ENCODE results near the gene AKAP8L.

AKAP8L gene

DNA sequence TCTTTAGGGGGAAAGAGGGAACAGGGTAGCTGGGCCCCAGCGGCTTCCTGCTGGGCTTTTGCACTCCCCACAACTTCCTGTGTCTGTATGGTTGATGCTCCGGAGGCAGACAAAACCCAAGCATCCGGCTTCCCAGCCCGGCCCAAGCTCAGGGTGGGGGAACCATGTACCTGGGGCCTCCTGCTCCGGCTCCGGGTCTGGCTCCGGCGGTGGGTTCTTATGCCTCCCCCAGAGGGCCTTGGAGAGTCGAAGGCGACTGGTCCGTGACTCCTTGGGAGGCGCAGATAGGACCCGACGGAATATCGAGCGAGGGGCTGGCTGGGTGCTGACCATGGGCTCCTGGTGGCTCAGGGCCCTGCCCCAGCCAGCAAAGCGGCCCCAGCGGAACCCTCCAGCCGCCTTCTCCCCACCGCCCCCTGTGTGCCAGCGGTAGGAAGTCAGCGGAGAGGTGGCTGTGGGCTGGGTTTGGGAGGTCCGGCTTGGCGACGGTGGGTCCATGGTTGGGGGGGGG is 45.1 kb upstream of the AKAP8L start:
- Histone ChIP-seq H4K5ac (ENCODE audit: low read length) (no peak overlapping the region), H2BK5ac (ENCODE audit: low read length) (no peak overlapping the region), H3K9ac (ENCODE audit: low read length) (no peak overlapping the region), H3K23ac (ENCODE audit: low read length) (no peak overlapping the region), H2AK5ac (ENCODE audit: low read length) (no peak overlapping the region), H3K4me1 (ENCODE audit: control insufficient read depth, low read depth, low read length) (no peaks in the 10 kb centered on the region), H3K4me3 (ENCODE audit: low read length) (no peak overlapping the region), H3K4me2 (ENCODE audit: low read length) (no peak overlapping the region), H3K27ac (ENCODE audit: low read depth, low read length) (no peak overlapping the region), H3K79me2 (ENCODE audit: control insufficient read depth, insufficient read depth, low read length) (no peaks in the 10 kb centered on the region), H3K56ac (ENCODE audit: low read length) (no peak overlapping the region), H2BK120ac (ENCODE audit: low read depth, low read length) (no peak overlapping the region), H3K36me3 (ENCODE audit: control insufficient read depth, insufficient read depth, low read length) (no peaks in the 10 kb centered on the region), H4K8ac (ENCODE audit: low read depth, low read length) (no peak overlapping the region), H3K18ac (ENCODE audit: low read length) (no peak overlapping the region), H3K4ac (ENCODE audit: low read depth, low read length) (no peak overlapping the region), H2BK15ac (replicated peaks; ENCODE audit: low read depth) (no peak overlapping the region), H3K27me3 (ENCODE audit: insufficient read depth, low read length, poor library complexity) (peaks cover 3% of the 10 kb centered on the region), H3K79me1 (ENCODE audit: low read length) (no peaks in the 10 kb centered on the region)
- WGBS (ENCODE audit: extremely low coverage, insufficient coverage, low lambda C conversion rate): no CpG with 5 or more reads among the region's 25 CpGs
- no peak for DNase-seq

DNA sequence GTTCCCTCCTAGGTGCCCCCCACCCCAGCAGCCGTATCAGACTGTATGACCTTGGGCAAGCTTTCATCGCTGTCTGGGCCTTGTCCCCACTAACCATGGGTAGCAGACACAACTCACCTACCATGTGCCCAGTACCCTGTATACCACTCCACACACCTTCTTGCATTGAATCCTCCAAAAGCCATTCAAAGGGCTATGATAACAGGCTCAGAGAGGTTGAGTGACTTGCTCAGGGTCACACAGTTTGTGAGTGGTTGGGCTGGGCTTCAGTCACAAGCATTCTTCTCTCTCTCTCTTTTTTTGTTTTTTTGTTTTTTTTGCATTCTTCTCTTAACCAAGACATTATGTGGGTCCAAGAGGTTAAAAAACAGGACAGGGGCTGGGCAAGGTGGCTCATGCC is 42.9 kb upstream of the AKAP8L start:
- H3K27me3 ChIP-seq (ENCODE audit: insufficient read depth, low read length, poor library complexity): peaks cover 17% of the 10 kb centered on the region
- H2BK15ac ChIP-seq (replicated peaks; ENCODE audit: low read depth): no peak overlapping the region
- H2AK5ac ChIP-seq (ENCODE audit: low read length): no peak overlapping the region
- H2BK5ac ChIP-seq (ENCODE audit: low read length): no peak overlapping the region
- no peak overlapping the region for H3K23ac ChIP-seq (ENCODE audit: low read length)
- H3K27ac ChIP-seq (ENCODE audit: low read depth, low read length): no peak overlapping the region
- WGBS (ENCODE audit: extremely low coverage, insufficient coverage, low lambda C conversion rate): no CpG with 5 or more reads among the region's 2 CpGs
- H3K79me1 ChIP-seq (ENCODE audit: low read length): no peaks in the 10 kb centered on the region
- no peak overlapping the region for H3K56ac ChIP-seq (ENCODE audit: low read length)
- no peaks in the 10 kb centered on the region for H3K79me2 ChIP-seq (ENCODE audit: control insufficient read depth, insufficient read depth, low read length)
- no peak overlapping the region for H3K4me2 ChIP-seq (ENCODE audit: low read length)
- H3K4me3 ChIP-seq (ENCODE audit: low read length): no peak overlapping the region
- H3K4me1 ChIP-seq (ENCODE audit: control insufficient read depth, low read depth, low read length): no peaks in the 10 kb centered on the region
- H3K4ac ChIP-seq (ENCODE audit: low read depth, low read length): no peak overlapping the region
- no peaks in the 10 kb centered on the region for H3K36me3 ChIP-seq (ENCODE audit: control insufficient read depth, insufficient read depth, low read length)
- H4K5ac ChIP-seq (ENCODE audit: low read length): no peak overlapping the region
- DNase-seq: no peak
- no peak overlapping the region for H3K9ac ChIP-seq (ENCODE audit: low read length)
- no peak overlapping the region for H4K8ac ChIP-seq (ENCODE audit: low read depth, low read length)
- no peak overlapping the region for H3K18ac ChIP-seq (ENCODE audit: low read length)
- H2BK120ac ChIP-seq (ENCODE audit: low read depth, low read length): no peak overlapping the region

- Histone ChIP-seq H2BK5ac (ENCODE audit: low read length) (no peak overlapping the region), H2BK15ac (replicated peaks; ENCODE audit: low read depth) (no peak overlapping the region), H3K36me3 (ENCODE audit: control insufficient read depth, insufficient read depth, low read length) (no peaks in the 10 kb centered on the region), H4K8ac (ENCODE audit: low read depth, low read length) (no peak overlapping the region), H4K5ac (ENCODE audit: low read length) (no peak overlapping the region), H3K4me1 (ENCODE audit: control insufficient read depth, low read depth, low read length) (no peaks in the 10 kb centered on the region), H3K23ac (ENCODE audit: low read length) (no peak overlapping the region), H3K56ac (ENCODE audit: low read length) (no peak overlapping the region), H3K79me2 (ENCODE audit: control insufficient read depth, insufficient read depth, low read length) (no peaks in the 10 kb centered on the region), H2BK120ac (ENCODE audit: low read depth, low read length) (no peak overlapping the region), H3K4me2 (ENCODE audit: low read length) (no peak overlapping the region), H3K4ac (ENCODE audit: low read depth, low read length) (no peak overlapping the region), H3K27ac (ENCODE audit: low read depth, low read length) (no peak overlapping the region), H2AK5ac (ENCODE audit: low read length) (no peak overlapping the region), H3K27me3 (ENCODE audit: insufficient read depth, low read length, poor library complexity) (peaks cover 28% of the 10 kb centered on the region), H3K18ac (ENCODE audit: low read length) (no peak overlapping the region), H3K79me1 (ENCODE audit: low read length) (no peaks in the 10 kb centered on the region), H3K4me3 (ENCODE audit: low read length) (no peak overlapping the region), H3K9ac (ENCODE audit: low read length) (no peak overlapping the region)
- no peak for DNase-seq
- no CpG with 5 or more reads among the region's 54 CpGs for WGBS (ENCODE audit: extremely low coverage, insufficient coverage, low lambda C conversion rate)
Observed at GRCh38 chr19:15457701-15458484, 39.1 kb upstream of the AKAP8L start.

- no CpG with 5 or more reads among the region's 86 CpGs for WGBS (ENCODE audit: extremely low coverage, insufficient coverage, low lambda C conversion rate)
- no peak overlapping the region for H3K4me3 ChIP-seq (ENCODE audit: low read length)
- no peak overlapping the region for H4K5ac ChIP-seq (ENCODE audit: low read length)
- H3K27me3 ChIP-seq (ENCODE audit: insufficient read depth, low read length, poor library complexity): peaks cover 28% of the 10 kb centered on the region
- H2BK5ac ChIP-seq (ENCODE audit: low read length): no peak overlapping the region
- H3K56ac ChIP-seq (ENCODE audit: low read length): no peak overlapping the region
- H3K4ac ChIP-seq (ENCODE audit: low read depth, low read length): no peak overlapping the region
- no peaks in the 10 kb centered on the region for H3K79me1 ChIP-seq (ENCODE audit: low read length)
- no peaks in the 10 kb centered on the region for H3K36me3 ChIP-seq (ENCODE audit: control insufficient read depth, insufficient read depth, low read length)
- H2BK120ac ChIP-seq (ENCODE audit: low read depth, low read length): no peak overlapping the region
- H3K9ac ChIP-seq (ENCODE audit: low read length): no peak overlapping the region
- no peaks in the 10 kb centered on the region for H3K4me1 ChIP-seq (ENCODE audit: control insufficient read depth, low read depth, low read length)
- H3K23ac ChIP-seq (ENCODE audit: low read length): no peak overlapping the region
- H3K4me2 ChIP-seq (ENCODE audit: low read length): peak overlapping the region; percentile 18
- no peak overlapping the region for H4K8ac ChIP-seq (ENCODE audit: low read depth, low read length)
- no peak overlapping the region for H2BK15ac ChIP-seq (replicated peaks; ENCODE audit: low read depth)
- no peak overlapping the region for H2AK5ac ChIP-seq (ENCODE audit: low read length)
- H3K79me2 ChIP-seq (ENCODE audit: control insufficient read depth, insufficient read depth, low read length): no peaks in the 10 kb centered on the region
- no peak overlapping the region for H3K27ac ChIP-seq (ENCODE audit: low read depth, low read length)
- DNase-seq: peak; percentile 84
- H3K18ac ChIP-seq (ENCODE audit: low read length): no peak overlapping the region
Observed at GRCh38 chr19:15456871-15457700, 38.3 kb upstream of the AKAP8L start.

- no peak overlapping the region for H3K4me3 ChIP-seq (ENCODE audit: low read length)
- no peaks in the 10 kb centered on the region for H3K36me3 ChIP-seq (ENCODE audit: control insufficient read depth, insufficient read depth, low read length)
- no peak overlapping the region for H4K5ac ChIP-seq (ENCODE audit: low read length)
- H2BK15ac ChIP-seq (replicated peaks; ENCODE audit: low read depth): no peak overlapping the region
- H2BK5ac ChIP-seq (ENCODE audit: low read length): no peak overlapping the region
- no peaks in the 10 kb centered on the region for H3K79me1 ChIP-seq (ENCODE audit: low read length)
- no peak overlapping the region for H4K8ac ChIP-seq (ENCODE audit: low read depth, low read length)
- WGBS (ENCODE audit: extremely low coverage, insufficient coverage, low lambda C conversion rate): no CpG with 5 or more reads among the region's 14 CpGs
- no peaks in the 10 kb centered on the region for H3K79me2 ChIP-seq (ENCODE audit: control insufficient read depth, insufficient read depth, low read length)
- no peak for DNase-seq
- no peak overlapping the region for H3K4ac ChIP-seq (ENCODE audit: low read depth, low read length)
- H3K56ac ChIP-seq (ENCODE audit: low read length): no peak overlapping the region
- H3K18ac ChIP-seq (ENCODE audit: low read length): no peak overlapping the region
- no peak overlapping the region for H2BK120ac ChIP-seq (ENCODE audit: low read depth, low read length)
- H3K27ac ChIP-seq (ENCODE audit: low read depth, low read length): no peak overlapping the region
- peaks cover 28% of the 10 kb centered on the region for H3K27me3 ChIP-seq (ENCODE audit: insufficient read depth, low read length, poor library complexity)
- H3K23ac ChIP-seq (ENCODE audit: low read length): no peak overlapping the region
- no peak overlapping the region for H2AK5ac ChIP-seq (ENCODE audit: low read length)
- no peaks in the 10 kb centered on the region for H3K4me1 ChIP-seq (ENCODE audit: control insufficient read depth, low read depth, low read length)
- no peak overlapping the region for H3K9ac ChIP-seq (ENCODE audit: low read length)
- no peak overlapping the region for H3K4me2 ChIP-seq (ENCODE audit: low read length)
Observed at GRCh38 chr19:15456441-15456840, 37.7 kb upstream of the AKAP8L start.
